ENCODE measurements around the gene SAXO2. TPM values are rescaled to one million over a fixed set of nuclear protein-coding genes. Genes with fewer than 3 reads are reported as not detected.
A peak's percentile ranks its signal among the peaks of the same experiment; 100 is the strongest.
"Not testable (repeated sequence)": the region's sequence is repeated elsewhere in the genome, so short reads cannot be mapped to it uniquely, and the experiment has no call there.

The SAXO2 gene
- 1.9 TPM in 1 of 2 replicates, not detected in the other for total RNA-seq (2014; rRNA removed; shearing (Covaris generic))
- 2.4 and 3.5 TPM in 2 replicates for polyA plus RNA-seq (2014; cell fraction: nucleus; rRNA removed)

- DNase-seq (ENCODE audit: extremely low read depth, low read depth), result peak; percentile 78
Observed at GRCh38 chr15:82262422-82263026, at the start of gene SAXO2, which contains the start of gene EFL1. Gene SAXO2, plus strand, starts transcription at chr15:82262818. Its CDS starts 62 bp downstream, at chr15:82262880. Gene EFL1, minus strand, starts transcription at chr15:82262734. Its CDS starts 956 bp downstream, at chr15:82261778.

GRCh38 chr15:82216092-82216491, 46.5 kb upstream of the SAXO2 start:
- DNase-seq (ENCODE audit: extremely low read depth, low read depth), result not testable (repeated sequence)

GRCh38 chr15:82221535-82221934, 41.1 kb upstream of the SAXO2 start:
- not testable (repeated sequence) for DNase-seq (ENCODE audit: extremely low read depth, low read depth)

- no peak for DNase-seq (ENCODE audit: extremely low read depth, low read depth)
Observed at GRCh38 chr15:82228750-82229149, 33.9 kb upstream of the SAXO2 start.

DNA sequence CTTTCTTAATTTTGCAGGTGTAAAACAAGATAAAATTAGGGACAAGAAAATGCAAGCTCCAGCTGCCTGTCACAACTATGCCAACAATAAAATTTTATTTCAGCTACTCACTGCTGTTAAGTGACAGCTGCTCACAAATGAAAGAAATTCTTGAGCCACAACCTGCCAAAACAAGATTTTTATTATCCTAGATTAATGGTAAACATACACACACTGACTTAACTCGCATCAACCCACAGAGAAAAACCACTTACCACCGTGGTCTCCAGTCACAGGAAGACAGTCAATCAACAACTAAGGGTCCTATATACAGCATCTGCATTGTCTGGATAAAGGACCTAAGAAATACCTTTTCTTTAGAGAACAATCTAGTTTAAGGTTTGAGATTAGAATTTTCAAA, 31.4 kb upstream of the SAXO2 start:
- no peak for DNase-seq (ENCODE audit: extremely low read depth, low read depth)

DNA sequence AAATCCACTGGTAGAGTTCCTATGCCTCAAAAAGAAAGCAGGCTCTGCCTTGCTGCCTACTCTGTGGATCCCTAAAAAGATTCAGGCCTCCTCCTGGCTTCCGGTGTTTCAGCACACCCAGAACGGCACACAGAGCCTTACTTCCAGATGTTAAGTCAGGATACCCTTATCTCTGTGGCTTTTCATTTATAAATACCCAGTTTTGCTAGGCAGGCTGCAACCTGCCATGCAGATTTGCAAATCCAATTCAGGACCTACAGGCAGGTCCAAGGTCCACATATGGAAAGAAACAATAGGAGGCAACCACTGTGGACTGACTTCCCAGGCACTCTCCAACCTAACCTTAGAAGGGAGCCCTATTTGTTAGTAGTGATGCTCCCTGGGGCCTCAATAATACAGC, 30.8 kb upstream of the SAXO2 start:
- DNase-seq (ENCODE audit: extremely low read depth, low read depth), result no peak

- not testable (repeated sequence) for DNase-seq (ENCODE audit: extremely low read depth, low read depth)
Observed at GRCh38 chr15:82237944-82238534, 24.6 kb upstream of the SAXO2 start.

GRCh38 chr15:82239685-82240391, 22.8 kb upstream of the SAXO2 start:
- no peak for DNase-seq (ENCODE audit: extremely low read depth, low read depth)

DNA sequence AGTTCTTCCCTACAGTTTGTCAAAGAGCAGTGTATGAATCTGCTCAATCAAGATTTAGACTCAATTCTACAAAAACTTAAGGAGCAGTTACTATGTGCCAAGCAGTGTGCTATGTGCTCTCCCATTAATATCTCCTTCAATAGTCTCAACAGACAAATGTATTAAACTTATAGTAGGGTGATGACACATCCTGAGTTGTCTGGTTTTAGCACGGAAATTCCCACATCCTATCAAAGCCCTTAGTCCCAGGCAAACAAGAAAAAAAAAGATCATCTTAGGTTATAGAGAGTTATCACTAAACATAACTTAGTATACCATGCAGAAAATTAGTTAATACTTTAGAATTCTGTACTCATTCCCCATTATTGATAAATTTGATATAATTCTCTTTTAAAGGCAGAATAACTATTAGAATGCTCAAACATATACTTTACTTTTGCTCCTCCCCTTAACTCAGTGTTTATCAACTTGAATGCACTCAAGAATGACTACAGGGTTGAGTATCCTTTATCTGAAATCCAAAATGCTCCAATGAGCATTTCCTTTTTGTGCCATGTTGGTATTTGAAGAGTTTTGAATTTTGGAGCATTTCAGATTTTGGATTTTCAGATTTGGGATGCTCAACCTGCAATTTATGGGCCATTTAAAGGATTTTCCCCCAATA, 20.6 kb upstream of the SAXO2 start:
- DNase-seq (ENCODE audit: extremely low read depth, low read depth), result not testable (repeated sequence)

DNA sequence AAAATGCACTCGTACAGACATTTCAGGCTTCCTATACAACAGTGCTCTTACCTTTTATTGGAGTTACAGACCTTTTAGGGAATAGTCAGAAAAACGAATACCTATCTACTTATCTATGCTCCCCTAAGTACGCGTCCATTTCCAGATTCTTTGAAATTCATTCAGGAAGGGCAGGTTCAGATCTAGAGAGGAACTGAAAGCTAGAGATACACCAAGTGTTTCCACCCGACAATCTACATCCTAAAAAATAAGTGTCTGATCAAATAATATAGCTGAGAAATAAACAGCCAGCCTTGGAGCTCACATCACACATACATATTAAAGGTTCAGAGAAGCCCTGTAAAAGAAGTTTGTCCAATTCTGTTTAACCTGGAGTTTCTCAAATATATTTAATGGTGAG, 19.0 kb upstream of the SAXO2 start:
- not testable (repeated sequence) for DNase-seq (ENCODE audit: extremely low read depth, low read depth)

DNA sequence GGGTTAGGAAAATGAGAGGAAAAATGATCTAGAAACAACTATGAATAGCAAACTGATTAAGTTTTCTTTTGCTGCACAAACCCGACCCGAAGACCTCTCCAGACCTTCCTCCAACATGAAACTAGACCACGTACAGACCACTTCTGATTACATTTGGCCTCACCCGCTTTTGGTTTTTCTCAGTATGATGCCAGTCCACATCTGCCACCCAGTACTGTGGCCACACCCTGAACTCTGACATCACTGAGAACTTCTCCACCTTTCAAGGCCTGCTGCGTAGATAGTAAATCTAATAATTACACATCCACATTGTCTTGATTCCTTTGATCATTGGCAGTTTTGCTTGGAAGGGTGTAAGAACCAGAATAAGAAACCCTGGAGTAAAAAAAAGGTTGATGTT, 16.7 kb upstream of the SAXO2 start:
- DNase-seq (ENCODE audit: extremely low read depth, low read depth), result not testable (repeated sequence)

DNA sequence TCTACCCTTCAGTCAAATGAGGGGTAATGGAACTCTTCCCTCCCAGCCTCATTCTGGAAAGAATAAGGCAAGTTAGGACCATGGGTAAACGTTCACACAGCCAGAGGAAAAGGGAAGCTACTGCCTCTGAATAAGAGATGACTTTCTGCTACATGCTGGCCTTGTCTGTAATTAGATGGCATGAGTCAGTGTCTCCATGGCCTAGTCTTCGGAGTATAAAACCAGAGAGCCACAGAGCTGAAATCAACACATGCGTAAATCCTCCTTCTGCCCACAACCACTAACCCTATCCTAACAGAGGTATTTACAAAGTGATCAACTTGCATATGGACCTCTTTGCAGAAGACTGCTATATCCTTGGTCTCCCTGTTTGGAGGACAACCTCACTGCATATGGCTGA, 14.4 kb upstream of the SAXO2 start:
- not testable (repeated sequence) for DNase-seq (ENCODE audit: extremely low read depth, low read depth)

DNA sequence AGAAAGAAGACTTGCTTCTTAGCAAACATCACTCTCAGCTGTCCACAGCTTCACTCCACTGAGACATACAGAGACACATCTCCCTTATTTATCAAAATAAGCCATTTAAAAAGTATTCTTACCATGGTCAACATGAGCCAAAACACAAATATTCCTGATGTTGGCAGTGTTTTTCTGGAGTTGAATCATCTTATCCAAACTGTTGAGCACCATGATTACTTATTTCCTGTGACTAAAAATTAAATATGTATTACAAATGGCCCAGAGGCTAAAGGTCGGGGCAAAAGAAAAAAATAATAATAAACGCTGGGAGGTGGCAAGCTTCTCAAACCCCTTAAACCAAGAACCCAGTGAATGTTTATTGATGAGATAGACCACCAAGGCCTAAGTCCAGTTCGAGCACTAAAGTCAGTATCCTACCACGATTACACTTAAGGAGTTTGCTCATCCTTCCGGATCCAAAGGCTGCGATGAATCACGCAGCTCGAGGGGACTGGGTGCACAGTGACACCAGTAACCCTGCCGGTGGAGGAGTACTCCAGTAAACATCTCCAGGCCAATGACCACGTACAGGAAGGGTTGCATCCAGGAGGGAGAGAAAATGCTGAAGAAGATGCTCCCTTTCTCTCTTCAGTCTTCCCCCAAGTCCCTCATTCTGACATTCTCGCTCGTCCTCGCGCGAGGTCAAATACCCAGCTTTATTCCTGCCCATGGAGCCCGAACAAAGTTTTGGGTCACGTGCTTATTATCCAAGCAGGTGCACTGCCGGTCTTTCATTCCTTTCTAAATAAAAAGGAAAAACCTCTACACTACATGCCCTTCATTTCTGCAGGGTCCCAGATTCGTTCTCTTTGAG, 824 bp upstream of the SAXO2 start:
- DNase-seq (ENCODE audit: extremely low read depth, low read depth), result peak; percentile 39

- no peak for DNase-seq (ENCODE audit: extremely low read depth, low read depth)
Observed at GRCh38 chr15:82263350-82263749, 732 bp downstream of the SAXO2 start.

GRCh38 chr15:82267137-82267536, 4.5 kb downstream of the SAXO2 start:
- not testable (repeated sequence) for DNase-seq (ENCODE audit: extremely low read depth, low read depth)

GRCh38 chr15:82268454-82268853, 5.8 kb downstream of the SAXO2 start:
- DNase-seq (ENCODE audit: extremely low read depth, low read depth), result not testable (repeated sequence)

GRCh38 chr15:82272154-82272553, 9.5 kb downstream of the SAXO2 start:
- DNase-seq (ENCODE audit: extremely low read depth, low read depth), result no peak

GRCh38 chr15:82275410-82275809, 12.8 kb downstream of the SAXO2 start:
- DNase-seq (ENCODE audit: extremely low read depth, low read depth), result no peak

DNA sequence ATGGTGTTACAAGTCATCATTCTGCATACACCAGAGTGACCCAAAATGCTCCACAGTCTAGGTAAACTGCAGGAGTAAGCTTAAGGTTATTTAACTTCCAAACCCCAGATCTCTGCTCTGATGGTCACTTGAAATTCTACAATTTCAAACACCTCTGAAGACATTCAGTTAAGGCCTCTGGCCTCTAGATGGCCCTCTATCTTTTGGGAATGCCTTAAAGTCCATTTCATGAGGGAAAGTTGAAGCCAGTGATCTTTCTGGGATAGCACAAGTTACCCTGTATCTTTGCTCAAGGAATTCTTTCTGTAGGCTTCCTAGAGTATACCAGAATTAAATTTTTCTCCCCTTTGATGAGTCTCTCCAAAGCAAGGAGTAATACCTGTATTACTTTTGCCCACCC, 18.7 kb downstream of the SAXO2 start:
- not testable (repeated sequence) for DNase-seq (ENCODE audit: extremely low read depth, low read depth)

DNA sequence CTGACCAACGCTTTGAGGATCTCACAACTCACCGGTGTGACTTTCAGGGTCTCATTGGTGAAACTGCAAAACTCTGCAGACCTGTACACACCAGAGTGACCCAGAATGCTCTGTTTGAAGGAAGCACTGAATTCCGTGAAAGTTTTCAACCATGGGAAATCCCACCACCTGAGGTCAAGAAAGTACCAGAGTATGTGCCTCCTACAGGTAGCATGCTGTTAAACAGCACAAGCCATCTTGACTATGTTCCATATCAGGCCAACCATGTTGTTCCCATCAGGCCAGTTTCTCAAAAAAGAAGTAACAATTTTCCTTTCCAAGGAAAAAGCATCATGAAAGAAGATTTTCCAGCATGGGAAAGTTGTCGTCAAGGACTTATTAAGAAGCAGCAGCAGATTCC, 19.8 kb downstream of the SAXO2 start:
- not testable (repeated sequence) for DNase-seq (ENCODE audit: extremely low read depth, low read depth)
